RWPE2 (cell line): ENCODE data around the gene RCN2.

Experiments used
- ATAC-seq: fragments of 200-7000 bp; cut with Tn5 transposase; 3 replicates; pipeline ENCODE4 v1.9.1; 2021; ENCODE audit warnings: low read depth
- DNase-seq: peaks from one replicate; pipeline ENCODE4 v3.0.0-alpha.2; 2020; ENCODE audit warnings: low spot score
- H3K27ac ChIP-seq: fragments of 450-650 bp; 2 replicates; pipeline ENCODE4 v1.5.1; 2017; ENCODE audit warnings: mild to moderate bottlenecking; ENCODE audit not compliant: poor library complexity, severe bottlenecking
- H3K27me3 ChIP-seq: fragments of 250-450 bp; sonication (Bioruptor Pico); 2 replicates; pipeline ENCODE4 v1.5.1; 2021; ENCODE audit warnings: mild to moderate bottlenecking, moderate library complexity; ENCODE audit not compliant: insufficient read depth, poor library complexity, severe bottlenecking
- H3K36me3 ChIP-seq: fragments of 250-450 bp; sonication (Bioruptor Pico); 2 replicates; pipeline ENCODE4 v1.5.1; 2020; ENCODE audit warnings: low read depth, mild to moderate bottlenecking, moderate library complexity
- H3K4me1 ChIP-seq: fragments of 250-450 bp; sonication (Bioruptor Pico); 2 replicates; pipeline ENCODE4 v1.5.1; 2021; ENCODE audit warnings: mild to moderate bottlenecking, moderate library complexity; ENCODE audit not compliant: insufficient read depth, poor library complexity, severe bottlenecking
- H3K4me3 ChIP-seq: fragments of 250-450 bp; sonication (Bioruptor Pico); 2 replicates; pipeline ENCODE4 v1.5.1; 2021; ENCODE audit warnings: mild to moderate bottlenecking, moderate library complexity; ENCODE audit not compliant: severe bottlenecking
- H3K9me3 ChIP-seq: fragments of 250-450 bp; sonication (Bioruptor Pico); 2 replicates; pipeline ENCODE4 v1.5.1; 2021; ENCODE audit warnings: mild to moderate bottlenecking, moderate library complexity; ENCODE audit not compliant: severe bottlenecking
- CTCF ChIP-seq: fragments of 450-650 bp; IDR thresholded peaks from one replicate; pipeline ENCODE4 v1.5.1; 2017; ENCODE audit warnings: mild to moderate bottlenecking, moderate library complexity; ENCODE audit not compliant: poor library complexity, severe bottlenecking

The RCN2 gene

GRCh38 chr15:76996526-76997401, 65.2 kb downstream of the RCN2 start:
- Histone ChIP-seq H3K36me3 (no peaks in the 10 kb centered on the region), H3K27me3 (no peaks in the 10 kb centered on the region), H3K27ac (no peak overlapping the region), H3K4me1 (peaks cover 21% of the 10 kb centered on the region), H3K9me3 (no peaks in the 10 kb centered on the region), H3K4me3 (no peak overlapping the region)
- peak; percentile 49 for ATAC-seq
- DNase-seq: peak; percentile 76
- no peak for TF ChIP-seq CTCF

GRCh38 chr15:76998663-76999285, 67.2 kb downstream of the RCN2 start:
- ATAC-seq (no peak), DNase-seq (peak; percentile 43)
- Histone ChIP-seq H3K27me3 (no peaks in the 10 kb centered on the region), H3K36me3 (no peaks in the 10 kb centered on the region), H3K9me3 (no peaks in the 10 kb centered on the region), H3K27ac (no peak overlapping the region), H3K4me3 (no peak overlapping the region), H3K4me1 (peaks cover 20% of the 10 kb centered on the region)
- TF ChIP-seq CTCF: no peak

- DNase-seq (peak; percentile 51), ATAC-seq (no peak)
- Histone ChIP-seq H3K27me3 (no peaks in the 10 kb centered on the region), H3K27ac (no peak overlapping the region), H3K4me3 (no peak overlapping the region), H3K4me1 (peaks cover 7% of the 10 kb centered on the region), H3K36me3 (no peaks in the 10 kb centered on the region), H3K9me3 (no peaks in the 10 kb centered on the region)
- TF ChIP-seq CTCF: no peak
Measured at GRCh38 chr15:76999996-77000395, 68.4 kb downstream of the RCN2 start.

- Histone ChIP-seq H3K27me3 (no peaks in the 10 kb centered on the region), H3K9me3 (peaks cover 2% of the 10 kb centered on the region), H3K4me3 (no peak overlapping the region), H3K27ac (no peak overlapping the region), H3K36me3 (no peaks in the 10 kb centered on the region), H3K4me1 (peaks cover 4% of the 10 kb centered on the region)
- DNase-seq (peak; percentile 41), ATAC-seq (no peak)
- no peak for TF ChIP-seq CTCF
Measured at GRCh38 chr15:77001351-77001750, 69.8 kb downstream of the RCN2 start.
